GM18858 (cell line): Measurements from ENCODE around the gene TUBA3D.
"Not testable (repeated sequence)": the region's sequence is repeated elsewhere in the genome, so short reads cannot be mapped to it uniquely, and the experiment has no call there.

ENCODE experiments used
- ATAC-seq: cut with Tn5 transposase; IDR thresholded peaks from one replicate; pipeline ENCODE4 v1.9.1; 2021; ENCODE audit not compliant: unreplicated experiment

The TUBA3D gene

DNA sequence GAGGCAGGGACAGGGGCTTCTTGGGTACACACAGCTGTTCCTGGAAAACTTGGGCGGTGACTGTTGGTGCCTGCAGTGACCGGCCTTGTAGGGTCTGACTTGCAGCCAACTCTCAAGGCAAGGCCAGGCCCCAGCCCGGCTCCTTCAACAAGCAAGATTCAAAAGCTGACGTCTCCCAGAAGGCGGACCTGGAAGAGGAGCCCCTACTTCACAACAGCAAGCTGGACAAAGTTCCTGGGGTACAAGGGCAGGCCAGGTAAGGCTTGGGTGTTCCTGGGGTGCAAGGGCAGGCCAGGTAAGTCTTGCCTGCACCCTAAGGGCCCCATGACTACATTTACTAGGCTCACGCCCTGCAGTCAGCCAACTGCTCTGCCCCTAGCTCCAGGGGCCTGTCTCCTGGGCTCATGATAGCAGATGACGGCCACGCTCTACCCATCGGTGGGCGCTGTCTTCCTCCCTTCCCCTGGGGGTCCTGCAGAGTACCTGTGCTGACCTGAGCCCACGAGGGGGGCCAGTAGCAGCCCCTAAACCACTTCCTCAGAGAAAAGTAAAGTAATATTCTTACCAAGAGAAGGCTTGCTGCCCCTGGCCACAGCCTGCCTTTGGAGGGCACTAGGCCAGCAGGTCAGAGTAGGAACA lies 55.7 kb downstream of the TUBA3D start:
- not testable (repeated sequence) for ATAC-seq
